GM12801 (cell line): ENCODE results near the gene SLC6A11.

Source experiments
- TF ChIP-seq, protein P1 (sequence below): IDR thresholded peaks from one replicate; pipeline ENCODE4 v1.5.1; 2011; ENCODE audit warnings: control low read depth; ENCODE audit not compliant: insufficient read length; ENCODE audit errors: extremely low read depth

SLC6A11 gene

DNA sequence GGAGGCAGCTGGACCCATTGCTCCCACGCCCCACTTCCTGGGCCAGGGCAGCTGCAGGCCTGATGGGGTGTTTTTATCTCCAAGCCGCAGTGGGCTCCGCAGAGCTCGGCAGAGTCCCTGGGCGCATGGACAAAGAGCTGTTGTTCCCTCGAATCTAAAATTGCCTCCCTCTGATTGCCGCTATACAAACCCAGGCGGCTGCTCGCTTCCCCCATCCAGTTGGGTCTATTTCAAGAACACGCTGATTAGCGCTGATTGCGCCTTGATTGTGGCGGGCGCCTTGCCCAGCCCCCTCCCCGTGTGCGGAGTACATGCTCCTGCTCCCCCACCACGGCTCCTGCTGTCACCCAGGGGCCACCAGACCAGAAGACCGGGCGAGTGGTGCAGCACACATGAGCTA lies 133.2 kb downstream of the SLC6A11 start:
- TF ChIP-seq, protein P1, sequence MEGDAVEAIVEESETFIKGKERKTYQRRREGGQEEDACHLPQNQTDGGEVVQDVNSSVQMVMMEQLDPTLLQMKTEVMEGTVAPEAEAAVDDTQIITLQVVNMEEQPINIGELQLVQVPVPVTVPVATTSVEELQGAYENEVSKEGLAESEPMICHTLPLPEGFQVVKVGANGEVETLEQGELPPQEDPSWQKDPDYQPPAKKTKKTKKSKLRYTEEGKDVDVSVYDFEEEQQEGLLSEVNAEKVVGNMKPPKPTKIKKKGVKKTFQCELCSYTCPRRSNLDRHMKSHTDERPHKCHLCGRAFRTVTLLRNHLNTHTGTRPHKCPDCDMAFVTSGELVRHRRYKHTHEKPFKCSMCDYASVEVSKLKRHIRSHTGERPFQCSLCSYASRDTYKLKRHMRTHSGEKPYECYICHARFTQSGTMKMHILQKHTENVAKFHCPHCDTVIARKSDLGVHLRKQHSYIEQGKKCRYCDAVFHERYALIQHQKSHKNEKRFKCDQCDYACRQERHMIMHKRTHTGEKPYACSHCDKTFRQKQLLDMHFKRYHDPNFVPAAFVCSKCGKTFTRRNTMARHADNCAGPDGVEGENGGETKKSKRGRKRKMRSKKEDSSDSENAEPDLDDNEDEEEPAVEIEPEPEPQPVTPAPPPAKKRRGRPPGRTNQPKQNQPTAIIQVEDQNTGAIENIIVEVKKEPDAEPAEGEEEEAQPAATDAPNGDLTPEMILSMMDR, result no peak

DNA sequence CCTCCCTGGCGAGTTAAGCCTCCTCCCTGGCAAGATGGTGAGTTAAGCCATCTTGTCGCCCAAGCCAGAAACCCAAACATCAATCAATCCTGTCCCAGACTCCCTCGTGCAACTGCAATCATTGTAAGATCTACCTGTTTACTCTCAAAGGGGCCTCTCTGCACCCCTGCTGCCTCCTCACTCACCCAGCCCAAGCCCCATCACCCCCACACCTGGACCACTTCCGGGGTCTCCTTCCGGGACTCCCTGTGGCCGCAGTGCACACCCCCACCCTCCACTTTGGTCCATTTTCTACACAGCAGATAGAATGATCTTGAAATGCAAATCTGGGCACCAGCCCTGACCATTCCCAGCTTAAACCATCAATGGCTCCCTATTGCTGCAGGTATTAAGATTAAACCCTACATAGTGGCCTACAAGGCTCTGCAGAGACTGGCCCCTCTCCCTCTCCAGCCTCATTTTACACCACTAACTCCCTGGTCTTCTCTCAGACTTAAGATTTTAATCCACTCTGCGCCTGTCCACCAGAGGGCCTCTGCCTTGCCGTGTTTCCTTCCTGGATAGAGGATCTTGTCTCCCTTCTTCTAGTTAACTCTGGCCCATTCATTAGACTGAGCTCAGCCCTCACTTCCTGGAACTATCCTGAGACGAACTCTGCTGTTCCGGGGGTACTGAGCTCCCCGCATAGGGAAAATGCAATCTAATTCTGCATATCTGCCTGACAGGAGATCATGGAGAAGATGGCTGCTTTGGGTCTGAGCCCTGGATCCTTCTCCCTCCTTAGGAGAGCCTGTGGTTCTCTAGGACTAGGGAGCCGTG lies 134.7 kb downstream of the SLC6A11 start:
- TF ChIP-seq, protein P1, result no peak

DNA sequence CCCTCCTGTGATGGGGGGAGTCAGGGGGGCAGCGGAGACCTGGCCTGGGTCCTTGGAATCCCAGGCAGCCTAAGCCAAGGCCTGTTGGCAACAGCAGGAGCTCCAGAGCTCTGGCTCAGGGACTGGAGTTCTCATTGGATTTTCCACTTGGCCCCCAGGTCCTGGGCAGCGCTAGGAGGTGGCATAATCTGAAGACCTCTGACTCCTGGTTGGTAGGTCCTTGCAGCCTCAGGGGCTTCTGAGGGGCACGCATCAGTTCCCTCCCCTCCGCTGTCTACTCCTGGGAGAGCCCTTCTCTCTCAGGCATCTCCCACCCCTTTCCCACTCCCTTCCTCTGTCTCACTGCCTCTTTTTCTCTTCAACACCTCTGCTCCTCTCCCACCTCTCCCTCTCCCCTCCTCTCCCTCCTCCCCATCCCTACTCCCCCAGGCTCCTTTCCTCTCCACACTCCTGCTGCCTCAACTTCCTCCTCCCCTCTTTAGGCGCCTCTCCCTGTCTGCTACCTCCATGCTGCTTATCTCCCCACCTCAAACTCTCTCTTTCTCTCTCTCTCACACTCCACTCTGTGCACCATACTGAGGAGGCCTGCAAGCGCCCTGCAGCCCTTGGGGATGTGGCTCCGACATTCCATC lies 135.4 kb downstream of the SLC6A11 start:
- TF ChIP-seq, protein P1, result no peak

DNA sequence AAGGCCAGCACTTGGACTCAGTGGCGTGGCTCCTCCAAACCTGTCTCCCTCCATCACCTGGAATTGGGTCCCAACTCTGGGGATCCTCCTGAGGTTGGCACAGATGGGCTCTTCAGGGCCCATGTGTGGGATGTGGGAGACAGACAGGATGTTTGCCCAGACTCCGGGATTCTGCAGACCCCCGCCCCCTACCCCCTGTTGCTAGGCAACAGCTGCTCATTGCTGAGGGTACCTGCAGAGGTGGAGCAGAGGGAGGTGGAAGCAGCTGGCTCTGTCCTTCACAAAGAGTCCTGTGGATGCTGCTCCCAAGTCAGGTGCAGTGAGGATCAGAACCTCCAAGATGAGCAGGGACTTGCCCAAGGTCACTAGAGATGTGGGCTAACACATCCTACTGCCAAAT lies 136.5 kb downstream of the SLC6A11 start:
- TF ChIP-seq, protein P1, result no peak

DNA sequence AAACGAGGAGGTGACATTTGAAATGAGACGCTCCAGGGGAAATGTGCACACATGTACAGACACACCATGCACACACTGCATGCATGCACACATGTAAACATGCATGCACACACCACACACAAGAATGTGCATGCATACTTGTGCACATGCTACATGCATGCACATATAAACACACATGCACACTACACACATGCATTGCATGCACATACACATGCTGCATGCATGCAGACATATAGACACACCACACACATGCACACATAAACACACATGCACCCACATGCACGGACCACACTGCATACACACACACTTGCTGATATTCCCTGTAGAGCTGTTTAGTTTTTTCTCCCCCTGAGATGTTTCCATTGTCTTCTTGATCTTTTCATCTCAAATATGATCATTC lies 138.7 kb downstream of the SLC6A11 start:
- TF ChIP-seq, protein P1, result no peak

DNA sequence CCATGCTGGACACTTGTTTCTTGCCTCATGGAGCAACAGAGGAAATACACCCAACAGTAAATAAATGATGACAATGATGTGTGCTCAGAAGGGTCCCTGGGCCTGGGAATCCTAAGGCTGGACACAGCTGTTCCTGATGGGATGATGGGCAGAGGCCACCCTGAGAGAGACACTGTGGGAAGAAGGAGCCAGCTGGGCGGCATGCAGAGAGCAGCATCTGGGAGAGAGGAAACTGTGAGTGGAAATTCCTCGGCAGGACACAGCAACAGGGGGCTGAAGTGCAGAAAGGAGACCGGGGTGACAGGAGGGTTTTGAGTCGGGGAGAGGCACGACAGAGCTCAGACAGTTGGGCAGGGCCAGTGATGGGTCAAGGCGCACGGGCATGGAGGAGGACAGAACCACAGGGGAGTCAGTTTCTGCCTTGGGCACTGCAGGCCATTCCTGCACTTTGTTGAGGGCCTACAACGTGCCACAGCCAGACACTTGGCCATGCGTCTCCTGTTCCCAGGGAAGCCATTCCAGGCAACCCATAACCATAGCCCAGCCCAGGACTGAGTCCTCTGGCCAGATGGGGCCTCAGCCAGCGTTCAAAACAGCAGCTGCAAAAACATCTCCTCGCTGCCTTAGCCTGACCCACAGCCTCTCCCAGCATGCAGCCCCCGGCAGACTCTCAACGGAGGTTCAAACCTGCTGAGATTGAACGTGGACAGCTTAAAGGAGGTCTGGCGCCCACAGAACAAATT lies 139.9 kb downstream of the SLC6A11 start:
- TF ChIP-seq, protein P1, result no peak

DNA sequence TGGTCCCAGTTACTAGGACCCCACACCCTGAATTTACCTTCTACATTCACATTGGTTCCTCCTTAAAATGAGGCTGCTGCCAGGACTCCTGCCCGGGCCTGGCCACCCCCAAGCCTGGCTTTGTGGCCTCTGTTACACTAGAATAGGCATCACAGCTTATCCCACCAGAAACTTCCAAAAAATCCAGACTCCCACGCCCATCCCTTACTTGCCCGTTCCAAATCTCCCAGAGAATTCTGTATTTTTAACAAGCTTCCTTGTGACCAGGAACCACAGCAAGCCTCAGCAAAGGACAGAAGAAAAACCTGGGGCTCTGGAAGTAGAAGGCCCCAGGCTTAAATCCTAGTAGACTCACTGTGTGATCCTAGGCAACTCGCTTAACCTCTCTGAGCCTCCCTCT lies 140.5 kb downstream of the SLC6A11 start:
- TF ChIP-seq, protein P1, result no peak
